G401 (cell line): ENCODE data around the gene NUB1. TPM values are rescaled to one million over a fixed set of nuclear protein-coding genes. Genes with fewer than 3 reads are reported as not detected.

Source experiments
- total RNA-seq: library from RNA; depleted of rRNA; stranded (reverse); fragments of >200 nt; shearing (Covaris generic); gene quantifications from 2 replicates; pipeline ENCODE4 v1.2.3, GENCODE V29; 2014; rRNA removed

Gene NUB1
- total RNA-seq, 1 experiment from 2014 or later, result 41.8 TPM

Other genes starting within 250 kb of the NUB1 start
- gene GBX1, start 174.1 kb upstream of the NUB1 start, total RNA-seq, result 0.37 TPM in 1 of 2 replicates, not detected in the other
- not detected in 2 replicates for gene ASB10, start 154.6 kb upstream of the NUB1 start, total RNA-seq
- gene H2BK1, start 131.3 kb upstream of the NUB1 start, total RNA-seq, result not detected in 2 replicates
- 63.0 and 99.0 TPM in 2 replicates for gene ABCF2, start 114.6 kb upstream of the NUB1 start, total RNA-seq
- 22.3 and 31.1 TPM in 2 replicates for gene CHPF2, start 109.3 kb upstream of the NUB1 start, total RNA-seq
- gene SMARCD3, start 93.1 kb upstream of the NUB1 start, total RNA-seq, result 65.7 and 68.2 TPM in 2 replicates
- gene WDR86, start 68.2 kb downstream of the NUB1 start, total RNA-seq, result 10.2 and 13.7 TPM in 2 replicates
- not detected in 2 replicates for gene CRYGN, start 98.3 kb downstream of the NUB1 start, total RNA-seq
- gene RHEB, start 178.1 kb downstream of the NUB1 start, total RNA-seq, result 127 and 156 TPM in 2 replicates